Common myeloid progenitor, CD34-positive (primary cell): Measurements from ENCODE around the gene SF1.

Experiments used
- CTCF ChIA-PET: fragments of 350-600 bp; sonication (Branson Sonifier 250); formaldehyde crosslinking; loops from one replicate; lab custom pipeline; 2021; ENCODE audit warnings: antibody characterized with exemption; lab: Charles Lee
- POLR2A ChIA-PET: fragments of 350-600 bp; sonication (Branson Sonifier 250); formaldehyde crosslinking; loops from one replicate; lab custom pipeline; 2021; ENCODE audit warnings: antibody characterized with exemption; lab: Charles Lee
- DNase-seq, 3 donors: peaks; one replicate each; pipeline versions ENCODE4 v3.0.0 to v3.0.0-alpha.2; 2013
- H3K27ac ChIP-seq, 2 experiments: 1 replicate in 1 of 2; 2 replicates in 1 of 2; pipeline ENCODE4 v1.7.0; 2013; ENCODE audit warnings: inconsistent platforms in 2 of 2, low read length in 2 of 2, mild to moderate bottlenecking in 2 of 2, low read depth in 1 of 2, moderate library complexity in 1 of 2; ENCODE audit not compliant: severe bottlenecking in 2 of 2, insufficient read depth in 1 of 2, poor library complexity in 1 of 2
- H3K27me3 ChIP-seq, 5 experiments: replicated peaks in 2 of 5; 1 replicate in 3 of 5; 2 replicates in 2 of 5; pipeline versions ENCODE4 v1.6.1 to v1.7.0; 2013; ENCODE audit warnings: low read length in 4 of 5, mild to moderate bottlenecking in 2 of 5, moderate library complexity in 2 of 5, inconsistent platforms in 1 of 5; ENCODE audit not compliant: insufficient read depth in 5 of 5, control insufficient read depth in 4 of 5
- H3K36me3 ChIP-seq, 4 experiments: 1 replicate in 2 of 4; 2 replicates in 2 of 4; pipeline versions ENCODE4 v1.6.1 to v1.7.0; 2013; ENCODE audit warnings: low read length in 3 of 4, control low read depth in 1 of 4, mild to moderate bottlenecking in 1 of 4; ENCODE audit not compliant: control insufficient read depth in 4 of 4, insufficient read depth in 4 of 4
- H3K4me1 ChIP-seq, 4 experiments: 1 replicate in 3 of 4; 2 replicates in 1 of 4; pipeline versions ENCODE4 v1.6.1 to v1.7.1; 2013; ENCODE audit warnings: low read length in 3 of 4, mild to moderate bottlenecking in 3 of 4, control low read depth in 1 of 4, inconsistent platforms in 1 of 4, moderate library complexity in 1 of 4; ENCODE audit not compliant: control insufficient read depth in 4 of 4, insufficient read depth in 4 of 4; ENCODE audit errors: control extremely low read depth in 1 of 4
- H3K4me3 ChIP-seq, 7 experiments: 1 replicate in 4 of 7; 2 replicates in 3 of 7; pipeline versions ENCODE4 v1.5.1 to v1.7.0; 2013; ENCODE audit warnings: mild to moderate bottlenecking in 7 of 7, low read length in 6 of 7, moderate library complexity in 6 of 7, inconsistent platforms in 2 of 7, low read depth in 2 of 7, control low read depth in 1 of 7; ENCODE audit not compliant: insufficient read depth in 4 of 7, control insufficient read depth in 1 of 7; ENCODE audit errors: extremely low read depth in 1 of 7
- H3K9me3 ChIP-seq, 5 experiments: 1 replicate in 4 of 5; 2 replicates in 1 of 5; pipeline versions ENCODE4 v1.6.1 to v1.7.1; 2013; ENCODE audit warnings: low read length in 4 of 5, mild to moderate bottlenecking in 2 of 5, inconsistent platforms in 1 of 5, low read depth in 1 of 5, moderate library complexity in 1 of 5; ENCODE audit not compliant: control insufficient read depth in 4 of 5, insufficient read depth in 2 of 5; ENCODE audit errors: control extremely low read depth in 1 of 5
- WGBS: methylation state at CpG from one replicate; pipeline ENCODE4 v1.1.5; 2013; ENCODE audit not compliant: insufficient coverage; 5-methylcytosine and 5-hydroxymethylcytosine counted together

Gene SF1

GRCh38 chr11:64804346-64805210, 26.2 kb upstream of the SF1 start:
- POLR2A ChIA-PET, result no interaction called here
- Histone ChIP-seq H3K27me3 (no peaks in the 10 kb centered on the region), H3K4me3 (peak overlapping the region in 4 of 7 experiments; percentile 76 to 91 (median 85)), H3K27ac (peak overlapping the region in 1 of 2 experiments; percentile 86), H3K36me3 (peaks cover 7 to 55% (median 36%) of the 10 kb centered on the region in 4 experiments), H3K9me3 (no peaks in the 10 kb centered on the region), H3K4me1 (peaks cover 4 to 57% (median 51%) of the 10 kb centered on the region in 4 experiments)
- no peak for DNase-seq
- 95% methylated on average over 34 of the region's 41 CpGs for WGBS
- CTCF ChIA-PET, result interaction anchor here (0.8 to 1.5 kb wide), 2 partner anchors 17 to 19 kb away, joined by 3 to 5 read pairs; no protein-coding TSS in a partner anchor

GRCh38 chr11:64803846-64804345, 25.6 kb upstream of the SF1 start:
- no peaks in the 10 kb centered on the region for H3K27me3 ChIP-seq
- peak overlapping the region; percentile 64 to 91 (median 80) for H3K4me3 ChIP-seq
- H3K27ac ChIP-seq, result peak overlapping the region; percentile 34 to 86
- H3K36me3 ChIP-seq, result peaks cover 7 to 62% (median 39%) of the 10 kb centered on the region in 4 experiments
- ChIA-PET POLR2A (no interaction called here), CTCF (interaction anchor here (0.8 to 1.5 kb wide), 2 partner anchors 16 to 18 kb away, joined by 3 to 5 read pairs; no protein-coding TSS in a partner anchor)
- H3K4me1 ChIP-seq, result peaks cover 0 to 55% (median 48%) of the 10 kb centered on the region in 4 experiments
- WGBS, result 52% methylated on average over 15 of the region's 15 CpGs
- H3K9me3 ChIP-seq, result no peaks in the 10 kb centered on the region
- no peak for DNase-seq

- H3K27ac ChIP-seq, result peak within 1 kb of the TSS; percentile 58 to 86
- POLR2A ChIA-PET, result interaction anchor here (0.7 kb wide), 1 partner anchor 58 kb away, joined by 3 read pairs; no protein-coding TSS in a partner anchor
- peaks cover 7 to 65% (median 40%) of the 10 kb centered on the region in 4 experiments for H3K36me3 ChIP-seq
- CTCF ChIA-PET, result interaction anchor here (0.8 to 5.2 kb wide), 5 partner anchors 12 to 24 kb away, joined by 3 to 42 read pairs (median 4); no protein-coding TSS in a partner anchor
- H3K27me3 ChIP-seq, result no peaks in the 10 kb centered on the region
- no peaks in the 10 kb centered on the region for H3K9me3 ChIP-seq
- peak within 1 kb of the TSS; percentile 64 to 91 (median 80) for H3K4me3 ChIP-seq
- peaks cover 0 to 55% (median 49%) of the 10 kb centered on the region in 4 experiments for H3K4me1 ChIP-seq
- DNase-seq, result peak; percentile 77 to 82 (median 79)
- WGBS, result under 1% methylated on average over 43 of the region's 58 CpGs
Observed at GRCh38 chr11:64803158-64803845, 25.0 kb upstream of the SF1 start, which contains the start of gene MAP4K2. Gene MAP4K2 (minus strand): TSS chr11:64803214. CDS start chr11:64803149, 65 bp downstream.

- peak in 1 of 3 donors; percentile 47 for DNase-seq
- Histone ChIP-seq H3K27ac (peak overlapping the region; percentile 58 to 80), H3K4me1 (peaks cover 0 to 55% (median 49%) of the 10 kb centered on the region in 4 experiments), H3K36me3 (peaks cover 7 to 58% (median 35%) of the 10 kb centered on the region in 4 experiments), H3K9me3 (no peaks in the 10 kb centered on the region), H3K27me3 (no peaks in the 10 kb centered on the region), H3K4me3 (peak overlapping the region; percentile 34 to 80 (median 67))
- ChIA-PET POLR2A (interaction anchor here (0.7 kb wide), 1 partner anchor 57 kb away, joined by 3 read pairs; no protein-coding TSS in a partner anchor), CTCF (interaction anchor here (0.8 to 5.2 kb wide), 4 partner anchors 12 to 23 kb away, joined by 4 to 42 read pairs (median 9); no protein-coding TSS in a partner anchor)
- 2% methylated on average over 44 of the region's 54 CpGs for WGBS
Observed at GRCh38 chr11:64802370-64803157, 24.2 kb upstream of the SF1 start.

- Histone ChIP-seq H3K27ac (peak overlapping the region; percentile 58 to 80), H3K4me3 (peak overlapping the region in 6 of 7 experiments; percentile 51 to 80 (median 70)), H3K36me3 (peaks cover 5 to 59% (median 32%) of the 10 kb centered on the region in 4 experiments), H3K27me3 (no peaks in the 10 kb centered on the region), H3K4me1 (peaks cover 0 to 63% (median 57%) of the 10 kb centered on the region in 4 experiments), H3K9me3 (no peaks in the 10 kb centered on the region)
- ChIA-PET POLR2A (interaction anchor here (1.5 kb wide), 1 partner anchor 22 kb away, joined by 5 read pairs; no protein-coding TSS in a partner anchor), CTCF (interaction anchor here (1.1 to 5.2 kb wide), 5 partner anchors 10 to 83 kb away, joined by 3 to 42 read pairs (median 9); no protein-coding TSS in a partner anchor)
- DNase-seq, result peak in 1 of 3 donors; percentile 15
- 2% methylated on average over 10 of the region's 13 CpGs for WGBS
Observed at GRCh38 chr11:64801561-64802369, 23.4 kb upstream of the SF1 start.
